Central memory CD8-positive, alpha-beta T cell (primary cell): Measurements from ENCODE around the gene CAMK2D.
"Not testable (repeated sequence)": the region's sequence is repeated elsewhere in the genome, so short reads cannot be mapped to it uniquely, and the experiment has no call there.

ENCODE experiments used
- ATAC-seq: fragments of 150-1000 bp; cut with Tn5 transposase; replicated peaks from 2 replicates; pipeline ENCODE4 v1.10.0; 2022; ENCODE audit warnings: mild to moderate bottlenecking, moderate FRiP score, moderate number of reproducible peaks; ENCODE audit not compliant: poor library complexity, severe bottlenecking; ENCODE audit errors: extremely low read depth
- DNase-seq, 2 donors: peaks; one replicate each; pipeline ENCODE4 v3.0.0; 2021; ENCODE audit warnings: low spot score in 2 of 2
- H3K27ac Mint-ChIP-seq: one replicate; pipeline ENCODE4 v1.8.0; 2022; ENCODE audit warnings: low read depth, mild to moderate bottlenecking, moderate library complexity, mixed read lengths
- H3K27me3 Mint-ChIP-seq: one replicate; pipeline ENCODE4 v1.8.0; 2022; ENCODE audit warnings: mixed read lengths
- H3K36me3 Mint-ChIP-seq: one replicate; pipeline ENCODE4 v1.8.0; 2022; ENCODE audit warnings: mild to moderate bottlenecking, moderate library complexity, mixed read lengths; ENCODE audit not compliant: insufficient read depth
- H3K4me1 Mint-ChIP-seq: one replicate; pipeline ENCODE4 v1.8.0; 2022; ENCODE audit warnings: mixed read lengths
- H3K4me3 Mint-ChIP-seq: one replicate; pipeline ENCODE4 v1.8.0; 2022; ENCODE audit warnings: mild to moderate bottlenecking, moderate library complexity, mixed read lengths
- H3K9me3 Mint-ChIP-seq: one replicate; pipeline ENCODE4 v1.8.0; 2022; ENCODE audit warnings: mixed read lengths

CAMK2D gene

GRCh38 chr4:113685157-113685556 lies 76.4 kb downstream of the CAMK2D start:
- DNase-seq, H3K27me3 Mint-ChIP-seq, H3K4me3 Mint-ChIP-seq, ATAC-seq, H3K36me3 Mint-ChIP-seq, H3K9me3 Mint-ChIP-seq: not testable (repeated sequence)
- Mint-ChIP-seq H3K4me1 (peaks cover 45% of the 10 kb centered on the region), H3K27ac (peak overlapping the region; percentile 54)

GRCh38 chr4:113684534-113685091 lies 76.9 kb downstream of the CAMK2D start:
- ATAC-seq (no peak), DNase-seq (no peak)
- H3K4me1 Mint-ChIP-seq, result peaks cover 40% of the 10 kb centered on the region
- no peaks in the 10 kb centered on the region for H3K27me3 Mint-ChIP-seq
- H3K36me3 Mint-ChIP-seq, result peaks cover 5% of the 10 kb centered on the region
- H3K4me3 Mint-ChIP-seq, result no peak overlapping the region
- H3K9me3 Mint-ChIP-seq, result no peaks in the 10 kb centered on the region
- peak overlapping the region; percentile 54 for H3K27ac Mint-ChIP-seq

- ATAC-seq (peak; percentile 98), DNase-seq (peak; percentile 19 to 53)
- Mint-ChIP-seq H3K36me3 (peaks cover 2% of the 10 kb centered on the region), H3K4me1 (peaks cover 26% of the 10 kb centered on the region), H3K27me3 (no peaks in the 10 kb centered on the region), H3K27ac (peak overlapping the region; percentile 64), H3K4me3 (peak overlapping the region; percentile 21), H3K9me3 (no peaks in the 10 kb centered on the region)
Observed at GRCh38 chr4:113682730-113683537, 78.6 kb downstream of the CAMK2D start.

GRCh38 chr4:113678641-113679040 lies 82.9 kb downstream of the CAMK2D start:
- peaks cover 2% of the 10 kb centered on the region for H3K36me3 Mint-ChIP-seq
- no peak overlapping the region for H3K27ac Mint-ChIP-seq
- peaks cover 38% of the 10 kb centered on the region for H3K4me1 Mint-ChIP-seq
- no peaks in the 10 kb centered on the region for H3K9me3 Mint-ChIP-seq
- DNase-seq (no peak), ATAC-seq (no peak)
- H3K27me3 Mint-ChIP-seq, result no peaks in the 10 kb centered on the region
- no peak overlapping the region for H3K4me3 Mint-ChIP-seq

GRCh38 chr4:113677325-113677724 lies 84.2 kb downstream of the CAMK2D start:
- Mint-ChIP-seq H3K4me3 (peak overlapping the region; percentile 73), H3K27me3 (no peaks in the 10 kb centered on the region), H3K4me1 (peaks cover 35% of the 10 kb centered on the region), H3K36me3 (peaks cover 2% of the 10 kb centered on the region), H3K9me3 (no peaks in the 10 kb centered on the region), H3K27ac (peak overlapping the region; percentile 98)
- no peak for DNase-seq
- ATAC-seq, result peak; percentile 94

GRCh38 chr4:113675731-113676697 lies 85.5 kb downstream of the CAMK2D start:
- no peak for DNase-seq
- Mint-ChIP-seq H3K27ac (peak overlapping the region; percentile 98), H3K4me3 (no peak overlapping the region), H3K36me3 (no peaks in the 10 kb centered on the region), H3K27me3 (no peaks in the 10 kb centered on the region), H3K9me3 (no peaks in the 10 kb centered on the region), H3K4me1 (peaks cover 35% of the 10 kb centered on the region)
- no peak for ATAC-seq

GRCh38 chr4:113674733-113675132 lies 86.8 kb downstream of the CAMK2D start:
- Mint-ChIP-seq H3K36me3 (no peaks in the 10 kb centered on the region), H3K27me3 (no peaks in the 10 kb centered on the region), H3K27ac (no peak overlapping the region), H3K9me3 (no peaks in the 10 kb centered on the region), H3K4me1 (peaks cover 36% of the 10 kb centered on the region), H3K4me3 (no peak overlapping the region)
- no peak for DNase-seq
- no peak for ATAC-seq

GRCh38 chr4:113674251-113674650 lies 87.3 kb downstream of the CAMK2D start:
- no peak overlapping the region for H3K27ac Mint-ChIP-seq
- peaks cover 41% of the 10 kb centered on the region for H3K4me1 Mint-ChIP-seq
- H3K27me3 Mint-ChIP-seq, result no peaks in the 10 kb centered on the region
- no peaks in the 10 kb centered on the region for H3K36me3 Mint-ChIP-seq
- H3K4me3 Mint-ChIP-seq, result no peak overlapping the region
- H3K9me3 Mint-ChIP-seq, result no peaks in the 10 kb centered on the region
- no peak for ATAC-seq
- DNase-seq, result no peak

GRCh38 chr4:113673450-113673849 lies 88.1 kb downstream of the CAMK2D start:
- Mint-ChIP-seq H3K36me3 (peaks cover 1% of the 10 kb centered on the region), H3K9me3 (no peaks in the 10 kb centered on the region), H3K27me3 (no peaks in the 10 kb centered on the region), H3K27ac (no peak overlapping the region), H3K4me1 (peaks cover 42% of the 10 kb centered on the region), H3K4me3 (no peak overlapping the region)
- DNase-seq, result no peak
- peak; percentile 57 for ATAC-seq

GRCh38 chr4:113666386-113667114 lies 95.0 kb downstream of the CAMK2D start:
- Mint-ChIP-seq H3K9me3 (no peaks in the 10 kb centered on the region), H3K36me3 (peaks cover 5% of the 10 kb centered on the region), H3K4me1 (peaks cover 14% of the 10 kb centered on the region), H3K27me3 (no peaks in the 10 kb centered on the region), H3K4me3 (no peak overlapping the region), H3K27ac (no peak overlapping the region)
- ATAC-seq, result no peak
- DNase-seq, result no peak

- ATAC-seq (no peak), DNase-seq (no peak)
- Mint-ChIP-seq H3K27me3 (no peaks in the 10 kb centered on the region), H3K9me3 (no peaks in the 10 kb centered on the region), H3K4me1 (peaks cover 14% of the 10 kb centered on the region), H3K4me3 (no peak overlapping the region), H3K36me3 (peaks cover 5% of the 10 kb centered on the region), H3K27ac (no peak overlapping the region)
Observed at GRCh38 chr4:113665036-113665435, 96.5 kb downstream of the CAMK2D start.

- no peak for DNase-seq
- no peak for ATAC-seq
- no peak overlapping the region for H3K27ac Mint-ChIP-seq
- H3K36me3 Mint-ChIP-seq, result peaks cover 4% of the 10 kb centered on the region
- H3K27me3 Mint-ChIP-seq, result no peaks in the 10 kb centered on the region
- H3K9me3 Mint-ChIP-seq, result no peaks in the 10 kb centered on the region
- H3K4me1 Mint-ChIP-seq, result peaks cover 17% of the 10 kb centered on the region
- no peak overlapping the region for H3K4me3 Mint-ChIP-seq
Observed at GRCh38 chr4:113662581-113662980, 99.0 kb downstream of the CAMK2D start.
